ENCODE measurements around the gene RFWD3.
A peak's percentile ranks its signal among the peaks of the same experiment; 100 is the strongest.

RFWD3 gene

GRCh38 chr16:74578838-74579237 is 87.8 kb downstream of the RFWD3 start:
- ChIA-PET CTCF (no interaction called here), POLR2A (ENCODE audit: low non-redundant PET) (no interaction called here)
- TF ChIP-seq, protein P1, sequence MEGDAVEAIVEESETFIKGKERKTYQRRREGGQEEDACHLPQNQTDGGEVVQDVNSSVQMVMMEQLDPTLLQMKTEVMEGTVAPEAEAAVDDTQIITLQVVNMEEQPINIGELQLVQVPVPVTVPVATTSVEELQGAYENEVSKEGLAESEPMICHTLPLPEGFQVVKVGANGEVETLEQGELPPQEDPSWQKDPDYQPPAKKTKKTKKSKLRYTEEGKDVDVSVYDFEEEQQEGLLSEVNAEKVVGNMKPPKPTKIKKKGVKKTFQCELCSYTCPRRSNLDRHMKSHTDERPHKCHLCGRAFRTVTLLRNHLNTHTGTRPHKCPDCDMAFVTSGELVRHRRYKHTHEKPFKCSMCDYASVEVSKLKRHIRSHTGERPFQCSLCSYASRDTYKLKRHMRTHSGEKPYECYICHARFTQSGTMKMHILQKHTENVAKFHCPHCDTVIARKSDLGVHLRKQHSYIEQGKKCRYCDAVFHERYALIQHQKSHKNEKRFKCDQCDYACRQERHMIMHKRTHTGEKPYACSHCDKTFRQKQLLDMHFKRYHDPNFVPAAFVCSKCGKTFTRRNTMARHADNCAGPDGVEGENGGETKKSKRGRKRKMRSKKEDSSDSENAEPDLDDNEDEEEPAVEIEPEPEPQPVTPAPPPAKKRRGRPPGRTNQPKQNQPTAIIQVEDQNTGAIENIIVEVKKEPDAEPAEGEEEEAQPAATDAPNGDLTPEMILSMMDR (conservative IDR thresholded peaks at IDR 0.05; ENCODE audit: low read depth), result no peak
- DNase-seq (ENCODE audit: low spot score), result no peak
- no peak overlapping the region for H3K27ac ChIP-seq

DNA sequence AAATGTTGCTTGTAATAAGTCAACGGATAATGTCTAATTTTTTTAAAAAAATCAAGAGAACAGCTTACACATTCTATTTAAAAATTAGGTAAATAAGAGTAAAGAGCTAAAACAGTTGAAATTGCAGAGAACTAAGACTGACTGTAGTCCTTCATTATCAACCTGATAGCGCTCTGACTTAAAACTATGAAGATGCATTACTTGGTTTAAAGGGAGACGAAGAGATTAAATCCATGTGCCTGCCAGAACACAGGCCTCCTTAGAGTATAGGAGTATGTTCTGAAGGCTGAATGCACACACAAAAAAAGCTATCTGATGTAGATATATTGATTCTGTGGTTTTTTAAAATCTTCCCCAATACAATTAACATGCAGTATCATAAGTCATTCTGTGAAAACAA is 88.2 kb downstream of the RFWD3 start:
- H3K27ac ChIP-seq, result no peak overlapping the region
- DNase-seq (ENCODE audit: low spot score), result no peak
- CTCF ChIA-PET, result interaction anchor here (0.8 kb wide), 1 partner anchor 113 kb away, joined by 3 read pairs; no protein-coding TSS in a partner anchor
- POLR2A ChIA-PET (ENCODE audit: low non-redundant PET), result no interaction called here
- TF ChIP-seq, protein P1 (conservative IDR thresholded peaks at IDR 0.05; ENCODE audit: low read depth), result no peak

DNA sequence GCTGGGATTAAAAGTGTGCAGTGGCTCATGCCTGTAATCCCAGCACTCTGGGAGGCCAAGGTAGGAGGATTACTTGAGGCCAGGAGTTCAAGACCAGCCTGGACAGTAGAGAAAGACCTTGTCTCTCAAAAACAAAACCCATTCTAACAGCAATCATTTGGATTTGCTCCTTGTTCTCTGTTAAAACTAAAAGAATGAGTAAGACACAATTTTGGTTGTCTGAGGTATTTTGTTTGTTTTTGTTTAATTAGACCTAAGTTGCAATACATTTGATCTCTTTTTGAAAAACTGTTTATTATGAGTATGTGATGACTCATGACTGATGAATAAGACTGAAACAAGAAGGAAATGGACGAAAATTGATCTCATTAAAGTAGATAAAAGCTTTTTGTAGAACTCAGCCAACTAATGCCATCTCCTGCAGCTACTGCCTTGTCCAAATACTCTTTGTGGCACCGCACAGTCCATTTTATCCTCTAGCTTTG is 88.8 kb downstream of the RFWD3 start:
- CTCF ChIA-PET, result interaction anchor here (0.8 kb wide), 1 partner anchor 112 kb away, joined by 3 read pairs; no protein-coding TSS in a partner anchor
- TF ChIP-seq, protein P1 (conservative IDR thresholded peaks at IDR 0.05; ENCODE audit: low read depth), result no peak
- H3K27ac ChIP-seq, result no peak overlapping the region
- DNase-seq (ENCODE audit: low spot score), result peak; percentile 55
- POLR2A ChIA-PET (ENCODE audit: low non-redundant PET), result no interaction called here

GRCh38 chr16:74575807-74576643 is 90.7 kb downstream of the RFWD3 start:
- POLR2A ChIA-PET (ENCODE audit: low non-redundant PET), result no interaction called here
- CTCF ChIA-PET, result interaction anchor here (0.6 kb wide), 2 partner anchors 44 to 464 kb away, joined by 3 to 4 read pairs; no protein-coding TSS in a partner anchor
- H3K27ac ChIP-seq, result no peak overlapping the region
- TF ChIP-seq, protein P1 (conservative IDR thresholded peaks at IDR 0.05; ENCODE audit: low read depth), result no peak
- no peak for DNase-seq (ENCODE audit: low spot score)

DNA sequence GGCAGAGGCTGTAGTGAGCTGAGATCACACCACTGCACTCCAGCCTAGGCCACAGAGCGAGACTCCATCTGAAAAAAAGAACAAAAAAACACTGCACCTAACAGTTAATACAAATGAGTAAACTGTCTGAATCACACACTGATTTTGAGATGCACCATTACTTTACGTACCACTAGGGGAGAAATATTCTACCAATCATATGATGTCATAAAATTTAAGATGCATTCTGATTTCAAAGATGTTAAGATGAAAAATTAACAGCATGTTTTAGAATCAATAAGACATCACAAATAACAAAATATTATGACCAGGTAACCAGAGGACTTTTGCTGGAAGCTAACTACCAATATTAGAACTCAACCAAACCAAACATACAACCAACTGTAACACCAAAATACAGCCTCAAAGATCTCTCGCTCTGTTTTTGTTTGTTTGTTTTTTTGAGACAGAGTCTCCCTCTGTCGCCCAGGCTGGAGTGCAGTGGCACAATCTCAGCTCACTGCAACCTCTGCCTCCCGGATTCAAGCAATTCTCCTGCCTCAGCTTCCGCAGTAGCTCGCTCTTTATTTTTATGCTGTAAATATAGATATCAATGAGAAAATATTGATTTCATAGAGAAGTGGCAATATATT is 91.4 kb downstream of the RFWD3 start:
- CTCF ChIA-PET, result interaction anchor here (0.6 kb wide), 2 partner anchors 43 to 463 kb away, joined by 3 to 4 read pairs; no protein-coding TSS in a partner anchor

GRCh38 chr16:74574146-74574545 is 92.5 kb downstream of the RFWD3 start:
- CTCF ChIA-PET, result no interaction called here
- no peak overlapping the region for H3K27ac ChIP-seq
- TF ChIP-seq, protein P1 (conservative IDR thresholded peaks at IDR 0.05; ENCODE audit: low read depth), result no peak
- POLR2A ChIA-PET (ENCODE audit: low non-redundant PET), result no interaction called here
- DNase-seq (ENCODE audit: low spot score), result no peak

More for the DNA sequence above, 91.4 kb downstream of the RFWD3 start:
- POLR2A ChIA-PET (ENCODE audit: low non-redundant PET), result no interaction called here
- no peak for DNase-seq (ENCODE audit: low spot score)
- no peak overlapping the region for H3K27ac ChIP-seq
- TF ChIP-seq, protein P1 (conservative IDR thresholded peaks at IDR 0.05; ENCODE audit: low read depth), result no peak
